ENCODE results near the gene SKIDA1.
"Not testable (repeated sequence)": the region's sequence is repeated elsewhere in the genome, so short reads cannot be mapped to it uniquely, and the experiment has no call there.

The SKIDA1 gene

GRCh38 chr10:21556527-21556926 lies 31.0 kb upstream of the SKIDA1 start:
- Histone ChIP-seq H3K27me3 (ENCODE audit: control insufficient read depth, low read length) (no peaks in the 10 kb centered on the region), H3F3A (ENCODE audit: control insufficient read depth, insufficient read depth) (no peaks in the 10 kb centered on the region), H3K4me2 (ENCODE audit: low read length) (no peak overlapping the region), H3K79me2 (ENCODE audit: control insufficient read depth, low read length) (peaks cover 90% of the 10 kb centered on the region), H3K4me3 (ENCODE audit: low read length) (no peak overlapping the region), H3K4me1 (ENCODE audit: control insufficient read depth, low read length) (no peaks in the 10 kb centered on the region), H3K9me3 (ENCODE audit: control insufficient read depth, insufficient read depth, low read length) (no peaks in the 10 kb centered on the region), H3K9me2 (replicated peaks; ENCODE audit: control insufficient read depth, low read length) (no peaks in the 10 kb centered on the region), H3K27ac (ENCODE audit: low read depth, low read length) (no peak overlapping the region), H4K20me1 (ENCODE audit: control insufficient read depth, insufficient read depth, low read depth, low read length) (no peaks in the 10 kb centered on the region), H3K36me3 (ENCODE audit: control insufficient read depth, low read length) (peaks cover 71% of the 10 kb centered on the region)
- TF ChIP-seq CTCF (IDR thresholded peaks at IDR 0.05; ENCODE audit: low read depth, low read length, poor library complexity, severe bottlenecking) (no peak), EZH2phosphoT487 (IDR thresholded peaks at IDR 0.05; ENCODE audit: borderline replicate concordance, low read length) (no peak)

GRCh38 chr10:21552638-21553037 lies 27.2 kb upstream of the SKIDA1 start:
- Histone ChIP-seq H3F3A (ENCODE audit: control insufficient read depth, insufficient read depth) (no peaks in the 10 kb centered on the region; the same call in 1 of the 2 replicates), H3K36me3 (ENCODE audit: control insufficient read depth, low read length) (peaks cover 82% of the 10 kb centered on the region), H3K4me2 (ENCODE audit: low read length) (no peak overlapping the region), H3K27me3 (ENCODE audit: control insufficient read depth, low read length) (no peaks in the 10 kb centered on the region), H3K4me3 (ENCODE audit: low read length) (no peak overlapping the region), H3K9me3 (ENCODE audit: control insufficient read depth, insufficient read depth, low read length) (no peaks in the 10 kb centered on the region), H3K9me2 (replicated peaks; ENCODE audit: control insufficient read depth, low read length) (no peaks in the 10 kb centered on the region), H4K20me1 (ENCODE audit: control insufficient read depth, insufficient read depth, low read depth, low read length) (no peaks in the 10 kb centered on the region), H3K27ac (ENCODE audit: low read depth, low read length) (no peak overlapping the region), H3K79me2 (ENCODE audit: control insufficient read depth, low read length) (peaks cover 91% of the 10 kb centered on the region), H3K4me1 (ENCODE audit: control insufficient read depth, low read length) (no peaks in the 10 kb centered on the region)
- no peak for TF ChIP-seq CTCF (IDR thresholded peaks at IDR 0.05; ENCODE audit: low read depth, low read length, poor library complexity, severe bottlenecking)
- TF ChIP-seq EZH2phosphoT487 (IDR thresholded peaks at IDR 0.05; ENCODE audit: borderline replicate concordance, low read length): no peak

GRCh38 chr10:21547246-21547645 lies 21.8 kb upstream of the SKIDA1 start:
- Histone ChIP-seq H3K36me3 (ENCODE audit: control insufficient read depth, low read length) (peaks cover 78% of the 10 kb centered on the region), H3K9me3 (ENCODE audit: control insufficient read depth, insufficient read depth, low read length) (no peaks in the 10 kb centered on the region), H3F3A (ENCODE audit: control insufficient read depth, insufficient read depth) (no peaks in the 10 kb centered on the region; the same call in 1 of the 2 replicates), H4K20me1 (ENCODE audit: control insufficient read depth, insufficient read depth, low read depth, low read length) (no peaks in the 10 kb centered on the region; the same call in 1 of the 2 replicates), H3K27ac (ENCODE audit: low read depth, low read length) (no peak overlapping the region), H3K9me2 (replicated peaks; ENCODE audit: control insufficient read depth, low read length) (no peaks in the 10 kb centered on the region), H3K4me2 (ENCODE audit: low read length) (no peak overlapping the region), H3K4me1 (ENCODE audit: control insufficient read depth, low read length) (no peaks in the 10 kb centered on the region), H3K79me2 (ENCODE audit: control insufficient read depth, low read length) (peaks cover 82% of the 10 kb centered on the region), H3K4me3 (ENCODE audit: low read length) (no peak overlapping the region), H3K27me3 (ENCODE audit: control insufficient read depth, low read length) (no peaks in the 10 kb centered on the region)
- TF ChIP-seq CTCF (IDR thresholded peaks at IDR 0.05; ENCODE audit: low read depth, low read length, poor library complexity, severe bottlenecking) (no peak), EZH2phosphoT487 (IDR thresholded peaks at IDR 0.05; ENCODE audit: borderline replicate concordance, low read length) (no peak)

GRCh38 chr10:21540701-21541100 lies 15.2 kb upstream of the SKIDA1 start:
- not testable (repeated sequence) for H3K4me3 ChIP-seq (ENCODE audit: low read length); H3K27me3 ChIP-seq (ENCODE audit: control insufficient read depth, low read length); H3K27ac ChIP-seq (ENCODE audit: low read depth, low read length); H3K9me3 ChIP-seq (ENCODE audit: control insufficient read depth, insufficient read depth, low read length); H3K9me2 ChIP-seq (replicated peaks; ENCODE audit: control insufficient read depth, low read length); H3K4me1 ChIP-seq (ENCODE audit: control insufficient read depth, low read length); H3F3A ChIP-seq (ENCODE audit: control insufficient read depth, insufficient read depth); H4K20me1 ChIP-seq (ENCODE audit: control insufficient read depth, insufficient read depth, low read depth, low read length); H3K4me2 ChIP-seq (ENCODE audit: low read length)
- H3K79me2 ChIP-seq (ENCODE audit: control insufficient read depth, low read length): peaks cover 74% of the 10 kb centered on the region
- peaks cover 90% of the 10 kb centered on the region for H3K36me3 ChIP-seq (ENCODE audit: control insufficient read depth, low read length)
